Stimulated activated CD4-positive, alpha-beta T cell treated with anti-CD3 and anti-CD28 coated beads, TNF-alpha, amount 100 ng/mL, for 4 hours (primary cell): ENCODE results near the gene UNC5B.

ENCODE experiments used
- DNase-seq, 3 experiments: peaks; one replicate each; pipeline ENCODE4 v3.0.0-alpha.2; 2020; ENCODE audit warnings: low read depth in 3 of 3

UNC5B gene

GRCh38 chr10:71317739-71318138 lies 105.4 kb downstream of the UNC5B start:
- DNase-seq, result no peak

DNA sequence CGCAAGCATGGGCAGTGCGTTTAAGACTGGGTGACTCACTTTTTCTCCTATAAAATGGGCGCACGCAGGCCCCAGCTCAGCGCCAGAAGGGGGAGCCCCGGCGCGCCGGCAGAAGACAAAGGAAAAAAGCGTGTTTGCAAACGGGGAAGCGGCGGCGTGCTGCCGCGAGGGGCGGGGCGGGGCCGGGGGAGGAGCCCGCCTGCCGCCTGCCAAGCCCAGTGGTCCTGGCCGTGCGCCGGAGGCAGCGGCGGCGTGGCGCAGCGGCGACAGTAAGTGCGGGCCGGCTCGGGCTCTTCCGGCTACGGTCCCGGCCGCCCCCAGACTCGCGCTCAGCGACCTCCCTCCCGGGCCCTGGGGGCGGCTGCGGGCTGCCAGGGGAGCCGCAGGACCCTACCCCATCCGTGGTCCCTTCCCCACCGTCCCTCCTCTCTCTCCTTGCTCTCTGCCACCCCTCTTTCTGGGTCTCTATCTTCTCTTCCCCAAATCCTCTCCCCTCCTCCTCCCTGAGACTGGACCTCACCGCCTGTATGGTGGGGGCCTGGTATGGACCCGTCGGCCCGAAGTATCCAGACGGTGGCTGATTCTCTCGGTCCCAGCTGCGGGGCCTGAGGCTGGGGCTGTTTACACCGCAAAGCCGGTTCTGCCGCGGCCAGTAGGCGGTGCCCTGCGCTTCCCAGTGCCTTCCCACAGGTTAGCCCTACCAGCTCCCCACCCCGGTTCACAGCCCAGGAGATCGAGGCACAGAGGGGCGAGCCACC lies 106.9 kb downstream of the UNC5B start, which contains the start of gene SLC29A3:
TSS of gene SLC29A3 (plus strand) at position 218 of the 758 bp plus-strand sequence. CDS start at position 269, 51 bp downstream.
- peak; percentile 72 to 78 (median 78) for DNase-seq

- DNase-seq, result no peak
Measured at GRCh38 chr10:71319800-71320392, 107.5 kb downstream of the UNC5B start.

- no peak for DNase-seq
Measured at GRCh38 chr10:71320592-71320991, 108.2 kb downstream of the UNC5B start.

- DNase-seq, result no peak
Measured at GRCh38 chr10:71321386-71321785, 109.0 kb downstream of the UNC5B start.

GRCh38 chr10:71323407-71323806 lies 111.0 kb downstream of the UNC5B start:
- no peak for DNase-seq

- no peak for DNase-seq
Measured at GRCh38 chr10:71324743-71325142, 112.4 kb downstream of the UNC5B start.

- DNase-seq, result no peak
Measured at GRCh38 chr10:71325267-71325666, 112.9 kb downstream of the UNC5B start.

GRCh38 chr10:71326464-71326881 lies 114.1 kb downstream of the UNC5B start:
- no peak for DNase-seq

GRCh38 chr10:71330789-71331404 lies 118.5 kb downstream of the UNC5B start:
- DNase-seq, result no peak

DNA sequence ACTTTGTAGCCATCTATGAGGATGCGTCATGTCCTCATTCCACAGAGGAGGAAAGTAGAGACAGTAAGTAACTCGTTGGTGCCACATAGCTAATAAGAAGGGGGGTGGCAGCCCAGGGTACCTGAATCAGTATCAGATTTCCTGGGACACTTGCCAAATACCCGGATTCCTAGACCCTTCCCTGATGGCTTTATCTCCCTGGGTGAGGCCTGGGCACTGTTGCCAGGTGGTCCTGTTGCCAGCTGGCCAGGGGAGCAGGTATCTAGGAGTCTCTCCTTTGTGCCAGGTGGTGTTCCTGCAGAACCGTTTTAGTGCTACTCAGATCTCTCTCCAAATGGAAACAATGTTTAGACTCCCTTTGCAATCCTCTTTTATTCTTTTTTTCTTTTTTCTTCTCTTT lies 119.4 kb downstream of the UNC5B start:
- no peak for DNase-seq

DNA sequence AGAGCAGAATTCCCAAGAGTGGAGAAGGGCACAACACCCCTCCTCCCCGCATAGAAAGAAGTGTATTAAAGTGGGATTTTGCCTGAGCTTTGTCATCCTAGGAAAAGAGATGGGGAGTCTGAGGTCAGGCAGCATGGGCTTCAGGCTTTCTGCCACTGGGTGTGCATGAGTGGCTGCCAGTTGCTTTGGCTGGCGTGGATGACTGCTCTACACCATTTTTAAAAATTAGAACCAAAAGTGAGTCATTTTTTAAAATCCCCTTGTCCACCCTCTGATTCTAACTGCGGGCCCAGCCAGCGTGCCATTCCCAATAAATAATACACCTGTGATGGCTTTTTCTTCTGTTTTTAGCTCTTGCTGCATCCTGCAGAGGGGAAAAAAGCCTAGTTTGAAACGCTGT lies 120.1 kb downstream of the UNC5B start:
- DNase-seq, result no peak

- DNase-seq, result no peak
Measured at GRCh38 chr10:71333129-71333887, 120.9 kb downstream of the UNC5B start.

DNA sequence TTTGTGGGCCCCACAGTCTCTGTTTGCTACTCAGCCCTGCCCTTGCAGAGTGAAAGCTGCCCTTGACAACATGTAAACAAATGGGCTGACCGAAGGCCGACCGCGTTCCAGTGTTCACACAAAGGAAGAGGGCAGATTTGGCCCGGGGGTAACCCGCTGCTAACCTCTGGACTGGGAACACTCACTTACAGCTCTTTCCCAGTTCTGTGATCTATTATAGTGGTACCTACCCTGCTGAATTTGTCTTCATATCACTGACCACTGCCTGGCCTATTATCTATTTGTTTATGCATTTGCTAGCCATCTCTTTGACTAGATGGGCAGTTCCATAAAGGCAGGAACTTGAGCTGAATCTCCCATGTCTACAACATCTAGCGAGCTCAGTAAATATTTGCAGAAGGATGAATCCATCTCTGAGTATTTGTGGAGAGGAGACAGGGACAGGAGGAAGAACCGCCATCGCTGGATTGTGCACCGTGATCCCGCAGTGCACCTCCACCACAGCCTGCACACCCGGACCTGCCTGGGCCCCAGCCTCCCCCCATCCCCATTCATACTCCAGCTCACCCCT lies 121.9 kb downstream of the UNC5B start:
- no peak for DNase-seq

DNA sequence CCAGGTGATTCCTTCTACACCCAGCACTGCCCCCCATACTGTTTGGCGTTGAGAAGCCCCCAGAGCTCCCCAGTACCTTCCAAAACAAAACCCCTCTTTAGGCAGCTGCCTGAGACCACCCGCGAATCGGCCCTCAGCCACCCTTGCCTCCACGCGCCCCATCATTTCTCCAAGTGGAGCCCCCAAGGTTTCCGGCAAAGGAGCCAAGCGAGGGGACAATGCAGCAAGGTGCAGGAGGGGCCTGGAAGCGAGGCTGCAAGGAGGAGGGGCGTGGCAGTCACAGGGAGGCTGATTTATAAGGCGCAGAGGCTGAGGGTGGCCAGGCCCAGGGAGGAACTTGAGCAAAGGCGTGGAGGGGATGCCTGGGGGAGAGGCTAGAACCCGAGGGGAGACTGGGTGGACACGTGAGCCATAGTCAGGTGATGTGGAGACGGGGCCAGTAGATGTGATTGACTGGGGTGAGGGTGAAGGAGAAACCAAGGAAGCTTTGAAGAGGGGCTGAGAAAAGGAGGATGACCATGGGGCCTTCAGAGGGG lies 122.9 kb downstream of the UNC5B start:
- no peak for DNase-seq

- no peak for DNase-seq
Measured at GRCh38 chr10:71336632-71337031, 124.3 kb downstream of the UNC5B start.

DNA sequence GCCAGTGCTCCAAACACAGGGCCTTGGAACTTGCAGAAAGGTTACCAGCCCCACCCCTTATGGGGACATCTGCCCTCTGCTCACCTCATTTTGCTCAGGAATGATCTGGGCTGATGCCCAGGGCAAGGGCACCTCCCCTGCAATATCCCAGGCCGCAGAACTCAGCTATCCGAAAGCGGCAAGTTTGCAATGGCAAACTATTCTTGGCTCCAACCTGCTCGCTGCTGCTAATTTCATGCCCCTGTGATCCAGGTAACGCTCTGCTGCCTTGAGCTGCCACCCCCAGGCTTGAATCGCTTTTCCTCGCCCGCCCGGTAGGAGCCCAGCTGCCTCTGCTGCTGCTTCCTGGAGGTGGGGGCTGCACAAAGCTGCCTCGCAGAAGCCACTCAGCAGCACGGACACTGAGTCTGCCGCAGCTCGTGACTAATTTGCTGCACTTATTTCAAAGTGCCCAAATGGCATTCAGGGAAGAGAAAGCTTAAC lies 124.9 kb downstream of the UNC5B start:
- no peak for DNase-seq

- no peak for DNase-seq
Measured at GRCh38 chr10:71338728-71339495, 126.5 kb downstream of the UNC5B start.

DNA sequence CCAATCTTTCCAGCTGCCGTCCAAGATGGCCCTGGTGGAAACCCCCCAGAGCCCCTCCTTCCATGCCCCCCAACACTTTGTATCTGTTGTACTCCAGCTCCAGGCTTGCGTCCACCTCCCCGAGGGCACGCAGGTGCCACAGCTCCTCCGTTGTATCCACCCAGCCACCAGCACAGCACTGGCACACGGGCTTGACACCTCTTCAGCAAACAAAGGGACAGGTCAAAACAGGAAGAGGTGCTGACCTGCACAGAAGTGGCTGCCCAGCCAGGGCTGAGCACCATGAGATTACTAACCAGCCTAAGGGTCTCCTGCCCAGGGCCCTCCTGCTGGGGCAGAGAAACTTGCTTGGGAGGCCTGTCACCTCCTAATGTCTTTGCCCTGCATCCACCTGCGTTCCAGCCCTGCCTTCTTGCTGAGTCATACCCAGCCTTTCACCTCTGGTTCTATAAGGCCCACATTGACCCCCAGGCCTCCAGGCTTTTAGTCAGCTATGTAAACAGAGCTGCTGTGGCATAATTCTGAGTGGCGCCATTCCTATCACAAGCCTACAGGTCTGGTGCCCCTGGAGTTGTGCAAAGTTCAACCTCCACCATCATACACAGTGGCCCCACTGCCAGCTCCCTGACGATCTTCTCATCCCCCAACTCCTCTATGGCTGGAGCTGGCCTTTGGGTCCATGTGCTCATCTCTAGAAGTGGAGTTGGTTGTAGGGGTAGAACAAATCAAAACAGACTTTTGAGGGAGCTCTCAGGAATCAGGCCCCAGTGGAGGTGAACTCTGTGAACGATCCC lies 127.6 kb downstream of the UNC5B start:
- DNase-seq, result no peak
